Type B pancreatic cell (in vitro differentiated cells): ENCODE data around the gene AKR7A2. TPM values are rescaled to one million over a fixed set of nuclear protein-coding genes. Genes with fewer than 3 reads are reported as not detected.

Source experiments
- DNase-seq: peaks from one replicate; pipeline ENCODE4 v3.0.0; 2021; ENCODE audit warnings: mixed read lengths; ENCODE audit not compliant: unreplicated experiment; ENCODE audit errors: extremely low spot score
- H3K27ac Mint-ChIP-seq: 2 replicates; pipeline ENCODE4 v1.8.0; 2021; ENCODE audit warnings: mild to moderate bottlenecking, mixed read lengths
- H3K27me3 Mint-ChIP-seq: 2 replicates; pipeline ENCODE4 v1.8.0; 2021; ENCODE audit warnings: mixed read lengths
- H3K36me3 Mint-ChIP-seq: 2 replicates; pipeline ENCODE4 v1.8.0; 2021; ENCODE audit warnings: mixed read lengths
- H3K4me1 Mint-ChIP-seq: one replicate; pipeline ENCODE4 v1.8.0; 2021; ENCODE audit warnings: mixed read lengths; ENCODE audit not compliant: unreplicated experiment
- H3K4me3 Mint-ChIP-seq: 2 replicates; pipeline ENCODE4 v1.8.0; 2021; ENCODE audit warnings: mild to moderate bottlenecking, mixed read lengths
- H3K9me3 Mint-ChIP-seq: 2 replicates; pipeline ENCODE4 v1.8.0; 2021; ENCODE audit warnings: mixed read lengths
- total RNA-seq: library from RNA; stranded (reverse); gene quantifications from 2 replicates; pipeline ENCODE4 v1.2.1, GENCODE V29; 2021; ENCODE audit warnings: low replicate concordance
- TF ChIP-seq, protein P1 (sequence below): fragments of 200-600 bp; sonication (generic); conservative IDR thresholded peaks from 2 replicates; pipeline ENCODE4 v1.5.0; 2021; ENCODE audit warnings: antibody characterized with exemption, mild to moderate bottlenecking

AKR7A2 gene
- total RNA-seq, 1 donor from 2014 or later, result 75.2 TPM

DNA sequence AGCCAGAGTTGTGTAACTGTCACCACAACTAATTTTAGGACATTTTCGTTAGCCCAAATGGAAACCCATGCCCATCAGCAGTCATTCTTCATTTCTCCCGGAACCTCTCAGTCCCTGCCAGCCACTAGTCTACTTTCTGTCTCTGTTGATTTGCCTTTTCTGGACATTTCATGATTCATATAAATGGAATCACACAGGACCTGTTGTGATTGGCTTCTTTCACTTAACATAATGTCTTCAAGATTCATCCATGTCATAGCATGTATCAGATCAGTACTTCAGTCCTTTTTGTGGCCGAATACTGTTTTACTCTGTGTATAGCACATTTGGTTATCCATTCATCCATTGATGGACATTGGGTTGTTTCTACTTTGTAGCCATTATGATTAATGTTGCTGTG is 7.3 kb upstream of the AKR7A2 start:
- no peaks in the 10 kb centered on the region for H3K9me3 Mint-ChIP-seq
- no peaks in the 10 kb centered on the region for H3K4me1 Mint-ChIP-seq
- TF ChIP-seq, protein P1, sequence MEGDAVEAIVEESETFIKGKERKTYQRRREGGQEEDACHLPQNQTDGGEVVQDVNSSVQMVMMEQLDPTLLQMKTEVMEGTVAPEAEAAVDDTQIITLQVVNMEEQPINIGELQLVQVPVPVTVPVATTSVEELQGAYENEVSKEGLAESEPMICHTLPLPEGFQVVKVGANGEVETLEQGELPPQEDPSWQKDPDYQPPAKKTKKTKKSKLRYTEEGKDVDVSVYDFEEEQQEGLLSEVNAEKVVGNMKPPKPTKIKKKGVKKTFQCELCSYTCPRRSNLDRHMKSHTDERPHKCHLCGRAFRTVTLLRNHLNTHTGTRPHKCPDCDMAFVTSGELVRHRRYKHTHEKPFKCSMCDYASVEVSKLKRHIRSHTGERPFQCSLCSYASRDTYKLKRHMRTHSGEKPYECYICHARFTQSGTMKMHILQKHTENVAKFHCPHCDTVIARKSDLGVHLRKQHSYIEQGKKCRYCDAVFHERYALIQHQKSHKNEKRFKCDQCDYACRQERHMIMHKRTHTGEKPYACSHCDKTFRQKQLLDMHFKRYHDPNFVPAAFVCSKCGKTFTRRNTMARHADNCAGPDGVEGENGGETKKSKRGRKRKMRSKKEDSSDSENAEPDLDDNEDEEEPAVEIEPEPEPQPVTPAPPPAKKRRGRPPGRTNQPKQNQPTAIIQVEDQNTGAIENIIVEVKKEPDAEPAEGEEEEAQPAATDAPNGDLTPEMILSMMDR, result no peak

GRCh38 chr1:19317126-19317910 is 5.4 kb upstream of the AKR7A2 start:
- no peak overlapping the region for H3K27ac Mint-ChIP-seq
- peaks cover 10% of the 10 kb centered on the region for H3K36me3 Mint-ChIP-seq
- H3K27me3 Mint-ChIP-seq, result no peaks in the 10 kb centered on the region
- H3K4me3 Mint-ChIP-seq, result no peak overlapping the region
- DNase-seq, result no peak
- H3K9me3 Mint-ChIP-seq, result no peaks in the 10 kb centered on the region
- H3K4me1 Mint-ChIP-seq, result peaks cover 7% of the 10 kb centered on the region
- TF ChIP-seq, protein P1, result no peak

More for the DNA sequence above, 7.3 kb upstream of the AKR7A2 start:
- Mint-ChIP-seq H3K27me3 (no peaks in the 10 kb centered on the region), H3K36me3 (peaks cover 10% of the 10 kb centered on the region), H3K27ac (no peak overlapping the region), H3K4me3 (no peak overlapping the region)
- DNase-seq, result no peak

DNA sequence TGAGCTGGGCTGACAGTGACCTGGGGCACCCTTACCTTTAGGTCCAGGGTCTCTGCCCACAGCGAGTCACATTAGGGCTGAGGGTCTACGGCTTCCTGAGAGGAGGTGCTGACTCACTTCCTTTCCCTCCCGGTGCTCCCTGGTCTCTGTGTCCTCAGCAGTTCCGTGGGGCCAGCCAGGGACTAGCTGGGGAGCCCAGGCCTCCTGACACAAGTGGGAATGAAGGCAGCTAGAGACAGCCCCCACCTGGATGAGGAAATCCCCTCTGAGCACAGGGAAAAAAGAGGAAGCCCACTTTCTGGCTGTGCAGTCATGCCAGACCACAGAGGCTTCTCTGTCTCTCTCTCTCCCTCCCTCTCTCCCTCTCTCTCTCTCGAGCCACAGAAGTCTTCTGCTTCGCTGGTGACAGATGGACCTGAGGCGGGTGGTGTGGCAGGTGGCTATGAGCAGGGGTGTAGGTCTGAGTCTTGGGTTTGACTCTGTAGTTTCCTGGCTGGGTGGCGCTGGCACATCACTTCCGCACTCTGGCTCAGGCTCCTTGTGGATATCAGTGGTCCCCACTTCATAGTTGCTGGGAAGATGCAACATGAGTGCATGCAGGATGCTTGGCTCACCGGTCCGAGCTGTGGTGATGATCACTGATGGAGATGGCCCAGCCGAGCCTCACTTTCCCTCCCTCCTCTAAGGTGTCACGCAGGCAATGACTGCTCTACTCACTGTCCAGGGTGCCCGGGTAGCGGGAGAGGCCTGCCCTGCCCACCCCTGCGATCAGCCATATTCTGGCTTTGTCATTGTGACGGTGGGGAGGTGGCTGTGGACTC is 3.6 kb upstream of the AKR7A2 start:
- Mint-ChIP-seq H3K27ac (no peak overlapping the region), H3K4me1 (peaks cover 14% of the 10 kb centered on the region), H3K9me3 (no peaks in the 10 kb centered on the region), H3K27me3 (no peaks in the 10 kb centered on the region), H3K4me3 (peak overlapping the region; percentile 17), H3K36me3 (peaks cover 10% of the 10 kb centered on the region)
- DNase-seq, result no peak
- TF ChIP-seq, protein P1, result no peak

DNA sequence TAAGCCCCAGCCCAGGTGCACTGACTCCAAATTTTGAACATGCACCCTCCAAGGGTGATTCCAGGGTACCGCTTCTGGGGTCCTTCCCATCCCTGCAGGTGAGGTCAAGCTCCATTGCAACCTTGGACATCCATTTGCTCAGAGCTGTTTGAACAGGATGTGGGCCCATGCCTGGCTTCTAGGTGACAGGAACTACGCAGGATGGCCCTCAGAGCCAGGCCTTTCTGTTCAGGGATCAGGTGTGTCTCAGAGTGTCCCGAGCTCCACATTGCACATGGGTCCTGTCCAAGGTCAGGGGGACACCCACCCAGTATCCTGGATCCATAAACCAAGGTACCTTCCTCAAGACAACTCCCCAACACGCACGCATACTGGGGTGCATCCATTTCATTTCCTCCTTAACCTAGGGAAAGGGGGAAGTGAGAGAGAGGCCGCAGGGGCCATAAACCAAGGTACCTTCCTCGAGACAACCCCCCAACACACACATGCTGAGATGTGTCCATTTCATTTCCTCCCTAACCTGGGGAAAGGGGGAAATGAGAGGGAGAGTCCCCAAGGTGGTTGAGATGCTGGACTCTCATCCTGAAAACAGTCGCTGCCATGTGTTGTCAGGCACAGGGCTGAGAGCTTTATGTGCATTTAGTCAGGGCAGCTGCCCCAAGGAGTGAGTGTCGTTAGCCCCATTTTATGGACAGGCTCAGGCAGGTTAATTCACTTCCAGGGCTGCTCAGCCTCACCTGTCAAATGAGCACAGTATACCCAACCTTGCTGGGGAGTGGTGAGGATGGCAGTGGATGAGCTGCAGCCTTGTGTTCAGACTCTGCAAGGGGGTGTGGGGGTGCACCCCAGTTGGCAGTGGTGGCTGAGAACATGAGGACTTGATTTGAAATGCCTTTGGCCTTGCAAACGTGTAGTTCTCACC is 2.3 kb upstream of the AKR7A2 start:
- Mint-ChIP-seq H3K4me3 (peak overlapping the region; percentile 87), H3K27ac (peak overlapping the region; percentile 72), H3K27me3 (no peaks in the 10 kb centered on the region), H3K9me3 (no peaks in the 10 kb centered on the region), H3K4me1 (peaks cover 15% of the 10 kb centered on the region), H3K36me3 (peaks cover 9% of the 10 kb centered on the region)
- TF ChIP-seq, protein P1, result no peak
- DNase-seq, result no peak

DNA sequence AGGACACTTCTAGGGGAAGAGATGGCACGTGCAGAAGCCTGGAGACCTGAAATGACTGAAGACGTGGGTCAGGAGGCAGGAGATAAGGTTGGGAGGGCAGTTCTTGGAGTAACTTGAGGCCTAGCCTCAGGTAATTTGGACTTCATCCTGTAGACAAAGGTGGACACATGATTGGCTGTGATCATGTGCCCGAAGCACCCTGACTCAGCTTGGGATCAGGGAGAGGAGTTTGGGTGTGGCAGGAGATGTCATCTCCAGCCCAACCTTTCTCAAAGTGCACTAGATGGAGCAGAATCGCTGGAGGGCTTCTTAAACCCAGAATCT is 1.7 kb upstream of the AKR7A2 start:
- Mint-ChIP-seq H3K4me3 (peak overlapping the region; percentile 87), H3K9me3 (no peaks in the 10 kb centered on the region), H3K27me3 (no peaks in the 10 kb centered on the region), H3K36me3 (peaks cover 10% of the 10 kb centered on the region), H3K4me1 (peaks cover 20% of the 10 kb centered on the region), H3K27ac (peak overlapping the region; percentile 72)
- DNase-seq, result no peak
- TF ChIP-seq, protein P1, result no peak
